SK-N-SH (cell line): Measurements from ENCODE around the gene PCYT2.
A peak's percentile ranks its signal among the peaks of the same experiment; 100 is the strongest.

Experiments
- CHD2 ChIP-seq: fragments of 150-350 bp; IDR thresholded peaks from 2 replicates; pipeline ENCODE4 v1.6.1; 2018; ENCODE audit warnings: low read length; ENCODE audit not compliant: partially characterized antibody
- FOXM1 ChIP-seq: IDR thresholded peaks from 2 replicates; pipeline ENCODE4 v1.4.0; 2012; ENCODE audit warnings: low read depth, mild to moderate bottlenecking
- NRF1 ChIP-seq: IDR thresholded peaks from 2 replicates; pipeline ENCODE4 v1.6.1; 2012; ENCODE audit warnings: low read depth, mild to moderate bottlenecking, low read length
- POLR2AphosphoS5 ChIP-seq: IDR thresholded peaks from 2 replicates; pipeline ENCODE4 v1.6.1; 2012; ENCODE audit warnings: low read depth, low read length
- TF ChIP-seq, protein P1 (sequence below): fragments of 200-600 bp; sonication (generic); IDR thresholded peaks from 2 replicates; pipeline ENCODE4 v1.6.1; 2017; ENCODE audit warnings: antibody characterized with exemption, mild to moderate bottlenecking, moderate library complexity

DNA sequence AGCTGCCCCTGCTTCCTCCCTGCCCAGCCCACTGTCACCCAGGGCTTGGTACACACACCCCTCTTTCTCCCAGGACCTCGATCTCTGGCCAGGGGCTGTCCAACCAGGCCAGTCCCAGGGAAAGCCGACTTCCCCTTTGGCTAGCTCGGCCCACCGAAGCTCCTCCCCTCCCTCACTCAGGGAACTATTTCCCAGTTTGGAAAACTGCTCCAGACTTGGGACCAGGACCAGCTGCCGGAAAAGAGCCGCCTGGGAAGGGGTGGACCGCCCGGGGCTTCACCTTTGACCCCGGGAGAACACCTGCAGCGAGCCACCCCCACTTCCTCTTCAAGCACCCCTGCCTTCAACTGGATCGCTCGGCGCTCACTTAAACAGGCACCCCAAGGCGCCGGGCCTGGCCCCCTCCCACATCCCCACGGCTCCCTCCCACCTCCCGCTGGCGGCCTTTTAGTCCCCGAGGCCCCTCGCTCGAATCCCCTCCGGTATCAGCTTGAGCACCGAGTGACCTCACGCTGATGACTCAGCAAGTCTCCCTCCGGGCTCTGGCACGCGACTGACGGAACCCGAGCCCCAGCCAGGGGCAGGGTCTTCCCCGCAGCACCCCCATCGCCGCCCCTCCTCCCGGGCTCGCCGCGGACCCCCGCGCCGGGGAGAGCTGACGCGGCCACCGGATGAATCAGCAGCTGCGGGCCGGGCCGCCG is 15.4 kb upstream of the PCYT2 start:
- TF ChIP-seq, protein P1, sequence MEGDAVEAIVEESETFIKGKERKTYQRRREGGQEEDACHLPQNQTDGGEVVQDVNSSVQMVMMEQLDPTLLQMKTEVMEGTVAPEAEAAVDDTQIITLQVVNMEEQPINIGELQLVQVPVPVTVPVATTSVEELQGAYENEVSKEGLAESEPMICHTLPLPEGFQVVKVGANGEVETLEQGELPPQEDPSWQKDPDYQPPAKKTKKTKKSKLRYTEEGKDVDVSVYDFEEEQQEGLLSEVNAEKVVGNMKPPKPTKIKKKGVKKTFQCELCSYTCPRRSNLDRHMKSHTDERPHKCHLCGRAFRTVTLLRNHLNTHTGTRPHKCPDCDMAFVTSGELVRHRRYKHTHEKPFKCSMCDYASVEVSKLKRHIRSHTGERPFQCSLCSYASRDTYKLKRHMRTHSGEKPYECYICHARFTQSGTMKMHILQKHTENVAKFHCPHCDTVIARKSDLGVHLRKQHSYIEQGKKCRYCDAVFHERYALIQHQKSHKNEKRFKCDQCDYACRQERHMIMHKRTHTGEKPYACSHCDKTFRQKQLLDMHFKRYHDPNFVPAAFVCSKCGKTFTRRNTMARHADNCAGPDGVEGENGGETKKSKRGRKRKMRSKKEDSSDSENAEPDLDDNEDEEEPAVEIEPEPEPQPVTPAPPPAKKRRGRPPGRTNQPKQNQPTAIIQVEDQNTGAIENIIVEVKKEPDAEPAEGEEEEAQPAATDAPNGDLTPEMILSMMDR, result no peak
- TF ChIP-seq NRF1 (no peak), POLR2AphosphoS5 (peak; percentile 58; the same call in 1 of the 2 replicates), FOXM1 (no peak), CHD2 (no peak)
